ENCODE measurements around the gene SMNDC1.

SMNDC1 gene

DNA sequence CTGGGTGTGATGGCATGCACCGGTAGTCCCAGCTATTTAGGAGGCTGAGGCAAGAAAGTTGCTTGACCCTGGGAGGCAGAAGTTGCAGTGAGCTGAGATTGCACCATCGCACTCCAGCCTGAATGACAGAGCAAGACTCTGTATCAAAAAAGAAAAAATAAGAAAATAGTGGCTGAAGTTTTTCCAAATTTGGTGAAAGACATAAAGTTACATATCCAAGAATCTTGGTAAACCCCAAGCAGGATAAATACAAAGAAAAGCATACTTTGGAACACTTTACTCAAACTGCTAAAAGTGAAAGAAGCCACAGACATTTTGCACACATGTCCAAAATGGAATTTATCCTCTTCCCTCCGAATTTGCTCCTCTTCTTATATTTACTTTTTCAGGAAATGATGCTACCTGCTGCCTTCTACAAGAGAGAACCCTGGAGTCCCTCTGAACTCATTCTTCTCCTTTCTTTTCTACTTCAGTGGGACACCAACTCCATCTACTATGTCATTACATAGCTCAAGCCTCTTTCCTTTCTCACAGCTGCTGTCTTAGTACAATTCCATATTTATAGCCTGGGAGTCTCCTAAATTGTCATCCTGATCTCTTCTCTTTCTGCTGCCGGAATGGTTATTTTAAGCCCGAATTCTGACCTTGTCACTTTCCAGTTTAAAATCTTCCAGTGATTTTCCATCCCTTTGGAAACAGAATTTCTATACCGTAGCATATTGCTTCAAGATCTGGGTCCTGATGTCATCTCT lies 17.3 kb upstream of the SMNDC1 start:
- peaks cover 0 to 10% of the 10 kb centered on the region in 2 donors for H3K27me3 ChIP-seq
- no peak for DNase-seq
- no peak overlapping the region for H3K27ac ChIP-seq
- intact Hi-C loops (cut with DNase I; ENCODE audit: low total_unique reads): no loop called here
- H3K9me3 ChIP-seq: peaks cover 5 to 13% (median 11%) of the 10 kb centered on the region in 3 donors
- no peaks in the 10 kb centered on the region for H3K4me1 ChIP-seq
- no peak overlapping the region for H3K4me3 ChIP-seq
- TF ChIP-seq CTCF (IDR thresholded peaks at IDR 0.05): no peak
- H3K36me3 ChIP-seq: no peaks in the 10 kb centered on the region

GRCh38 chr10:110317866-110318850 lies 13.4 kb upstream of the SMNDC1 start:
- Histone ChIP-seq H3K36me3 (no peaks in the 10 kb centered on the region), H3K27ac (no peak overlapping the region), H3K4me3 (no peak overlapping the region), H3K27me3 (peaks cover 0 to 17% of the 10 kb centered on the region in 2 donors), H3K4me1 (no peaks in the 10 kb centered on the region), H3K9me3 (peaks cover 5 to 13% (median 11%) of the 10 kb centered on the region in 3 donors)
- no peak for DNase-seq
- intact Hi-C loops (cut with DNase I; ENCODE audit: low total_unique reads): no loop called here
- TF ChIP-seq CTCF (IDR thresholded peaks at IDR 0.05): no peak

- intact Hi-C loops (cut with DNase I; ENCODE audit: low total_unique reads): no loop called here
- Histone ChIP-seq H3K9me3 (no peaks in the 10 kb centered on the region), H3K4me1 (no peaks in the 10 kb centered on the region), H3K27ac (no peak overlapping the region), H3K36me3 (no peaks in the 10 kb centered on the region), H3K27me3 (peaks cover 0 to 28% of the 10 kb centered on the region in 2 donors), H3K4me3 (no peak overlapping the region)
- TF ChIP-seq CTCF (IDR thresholded peaks at IDR 0.05): no peak
- no peak for DNase-seq
Measured at GRCh38 chr10:110313674-110314073, 9.0 kb upstream of the SMNDC1 start.

GRCh38 chr10:110312206-110312605 lies 7.5 kb upstream of the SMNDC1 start:
- no peak overlapping the region for H3K4me3 ChIP-seq
- intact Hi-C loops (cut with DNase I; ENCODE audit: low total_unique reads): no loop called here
- TF ChIP-seq CTCF (IDR thresholded peaks at IDR 0.05): no peak
- H3K27me3 ChIP-seq: peaks cover 0 to 20% of the 10 kb centered on the region in 2 donors
- H3K27ac ChIP-seq: no peak overlapping the region
- no peak for DNase-seq
- H3K9me3 ChIP-seq: no peaks in the 10 kb centered on the region
- H3K36me3 ChIP-seq: no peaks in the 10 kb centered on the region
- H3K4me1 ChIP-seq: no peaks in the 10 kb centered on the region

GRCh38 chr10:110311357-110311949 lies 6.7 kb upstream of the SMNDC1 start:
- no peaks in the 10 kb centered on the region for H3K9me3 ChIP-seq
- H3K4me3 ChIP-seq: no peak overlapping the region
- no peak for DNase-seq
- H3K27ac ChIP-seq: no peak overlapping the region
- peak; percentile 54 to 67 for TF ChIP-seq CTCF (IDR thresholded peaks at IDR 0.05)
- no peaks in the 10 kb centered on the region for H3K4me1 ChIP-seq
- intact Hi-C loops (cut with DNase I; ENCODE audit: low total_unique reads): no loop called here
- peaks cover 0 to 20% of the 10 kb centered on the region in 2 donors for H3K27me3 ChIP-seq
- H3K36me3 ChIP-seq: no peaks in the 10 kb centered on the region
